ENCODE data around the gene MTHFD2L. TPM values are rescaled to one million over a fixed set of nuclear protein-coding genes. Genes with fewer than 3 reads are reported as not detected.
A peak's percentile ranks its signal among the peaks of the same experiment; 100 is the strongest.

The MTHFD2L gene
- total and polyA plus RNA-seq, 9 of the 15 experiments (the other 6 are each of a cell fraction or from before 2014, with no cell fraction given) = 10.0 to 39.0 (median 26.0) TPM

DNA sequence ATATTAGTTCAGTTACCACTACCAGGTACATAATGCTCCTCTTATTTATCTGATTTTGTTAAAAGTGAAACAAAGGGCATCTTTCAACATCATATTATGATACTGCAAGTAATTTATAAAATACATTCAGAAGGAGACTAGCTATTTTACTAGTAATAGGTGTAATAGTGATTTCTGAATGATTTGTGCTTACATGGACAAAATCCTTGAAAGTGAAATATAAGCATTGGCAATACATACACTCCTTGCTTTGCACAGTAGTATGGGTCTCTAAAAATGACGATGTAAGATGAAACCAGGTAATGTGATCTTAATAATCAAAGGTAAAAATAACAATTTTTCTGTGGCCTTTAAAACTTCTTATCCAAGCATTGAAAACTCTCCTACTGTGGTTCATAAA lies 17.5 kb downstream of the MTHFD2L start:
- no peak for ATAC-seq
- ChIA-PET CTCF (ENCODE audit: low intra/inter-chr PET ratio) (no interaction called here), POLR2A (interaction anchor here (1.1 to 1.5 kb wide), 2 partner anchors 9 to 23 kb away, joined by 3 to 6 read pairs; no protein-coding TSS in a partner anchor)
- 68% methylated on average over 1 of the region's 1 CpG for WGBS (ENCODE audit: insufficient coverage, low coverage, missing lambda C conversion rate)
- Histone ChIP-seq H3K27me3 (ENCODE audit: control insufficient read depth in 2 of 2, insufficient read depth in 2 of 2, low read length in 2 of 2) (no peaks in the 10 kb centered on the region), H3K9me1 (ENCODE audit: control insufficient read depth, insufficient read depth, low read length) (no peaks in the 10 kb centered on the region), H3K9ac (ENCODE audit: insufficient read depth in 1 of 2, low read depth in 2 of 2, low read length in 2 of 2) (no peak overlapping the region), H3K9me3 (replicated peaks; ENCODE audit: control insufficient read depth, insufficient read depth, low read depth, low read length) (no peaks in the 10 kb centered on the region), H3K79me2 (ENCODE audit: control insufficient read depth, insufficient read depth, low read length) (no peaks in the 10 kb centered on the region), H2AFZ (ENCODE audit: low read depth, low read length) (no peak overlapping the region), H3K36me3 (ENCODE audit: control insufficient read depth, insufficient read depth, low read length) (peaks cover 4% of the 10 kb centered on the region; the same call in 1 of the 3 replicates), H3K27ac (ENCODE audit: extremely low read depth, low read depth, low read length) (no peak overlapping the region), H3K4me3 (no peak overlapping the region), H3K4me1 (replicated peaks in 1 of 2; ENCODE audit: control insufficient read depth in 2 of 2, insufficient read depth in 2 of 2, low read length in 2 of 2) (peaks cover 4 to 12% of the 10 kb centered on the region in 2 experiments; a peak in 2 of 5 replicates), H3K4me2 (ENCODE audit: insufficient read depth, low read length) (no peak overlapping the region), H4K20me1 (replicated peaks; ENCODE audit: control insufficient read depth, insufficient read depth, low read length) (no peaks in the 10 kb centered on the region)
- no peak for DNase-seq (ENCODE audit: extremely low read depth in 1 of 4, low spot score in 3 of 4)
- TF ChIP-seq ZNF316 (IDR thresholded peaks at IDR 0.05) (peak; percentile 59), BHLHE40 (IDR thresholded peaks at IDR 0.05; ENCODE audit: low read length) (no peak), C11orf30 (IDR thresholded peaks at IDR 0.05; ENCODE audit: low read depth) (peak; percentile 10; the same call in 1 of the 2 replicates)
- in situ Hi-C loops (cut with MboI) = no loop called here
- intact Hi-C loops (cut with micrococcal nuclease) = no loop called here
- no peak for FAIRE-seq
- BruUV-seq (replicated peaks) = no TSS peak

GRCh38 chr4:74178798-74179197 lies 20.9 kb downstream of the MTHFD2L start:
- Histone ChIP-seq H3K9ac (ENCODE audit: insufficient read depth in 1 of 2, low read depth in 2 of 2, low read length in 2 of 2) (no peak overlapping the region), H3K27ac (ENCODE audit: extremely low read depth, low read depth, low read length) (no peak overlapping the region), H3K79me2 (ENCODE audit: control insufficient read depth, insufficient read depth, low read length) (no peaks in the 10 kb centered on the region), H4K20me1 (replicated peaks; ENCODE audit: control insufficient read depth, insufficient read depth, low read length) (no peaks in the 10 kb centered on the region), H3K9me3 (replicated peaks; ENCODE audit: control insufficient read depth, insufficient read depth, low read depth, low read length) (no peaks in the 10 kb centered on the region), H3K9me1 (ENCODE audit: control insufficient read depth, insufficient read depth, low read length) (no peaks in the 10 kb centered on the region), H3K4me3 (no peak overlapping the region), H3K27me3 (ENCODE audit: control insufficient read depth in 2 of 2, insufficient read depth in 2 of 2, low read length in 2 of 2) (no peaks in the 10 kb centered on the region), H3K36me3 (ENCODE audit: control insufficient read depth, insufficient read depth, low read length) (peaks cover 4% of the 10 kb centered on the region; the same call in 1 of the 3 replicates), H2AFZ (ENCODE audit: low read depth, low read length) (no peak overlapping the region), H3K4me1 (replicated peaks in 1 of 2; ENCODE audit: control insufficient read depth in 2 of 2, insufficient read depth in 2 of 2, low read length in 2 of 2) (peaks cover 4 to 9% of the 10 kb centered on the region in 2 experiments; a peak in 2 of 5 replicates), H3K4me2 (ENCODE audit: insufficient read depth, low read length) (no peak overlapping the region)
- ChIA-PET POLR2A (no interaction called here), CTCF (ENCODE audit: low intra/inter-chr PET ratio) (no interaction called here)
- in situ Hi-C loops (cut with MboI) = no loop called here
- 67% methylated on average over 3 of the region's 3 CpGs for WGBS (ENCODE audit: insufficient coverage, low coverage, missing lambda C conversion rate)
- no peak for FAIRE-seq
- intact Hi-C loops (cut with micrococcal nuclease) = no loop called here
- DNase-seq (ENCODE audit: extremely low read depth in 1 of 4, low spot score in 3 of 4) = no peak
- BruUV-seq (replicated peaks) = no TSS peak
- no peak for ATAC-seq
- TF ChIP-seq THAP12 (CRISPR knock-in tag; IDR thresholded peaks at IDR 0.05) = no peak
- no peak for TF ChIP-seq NCOR1 (IDR thresholded peaks at IDR 0.05)
- no peak for TF ChIP-seq NKRF (IDR thresholded peaks at IDR 0.05; ENCODE audit: borderline replicate concordance)
- TF ChIP-seq, protein P1, sequence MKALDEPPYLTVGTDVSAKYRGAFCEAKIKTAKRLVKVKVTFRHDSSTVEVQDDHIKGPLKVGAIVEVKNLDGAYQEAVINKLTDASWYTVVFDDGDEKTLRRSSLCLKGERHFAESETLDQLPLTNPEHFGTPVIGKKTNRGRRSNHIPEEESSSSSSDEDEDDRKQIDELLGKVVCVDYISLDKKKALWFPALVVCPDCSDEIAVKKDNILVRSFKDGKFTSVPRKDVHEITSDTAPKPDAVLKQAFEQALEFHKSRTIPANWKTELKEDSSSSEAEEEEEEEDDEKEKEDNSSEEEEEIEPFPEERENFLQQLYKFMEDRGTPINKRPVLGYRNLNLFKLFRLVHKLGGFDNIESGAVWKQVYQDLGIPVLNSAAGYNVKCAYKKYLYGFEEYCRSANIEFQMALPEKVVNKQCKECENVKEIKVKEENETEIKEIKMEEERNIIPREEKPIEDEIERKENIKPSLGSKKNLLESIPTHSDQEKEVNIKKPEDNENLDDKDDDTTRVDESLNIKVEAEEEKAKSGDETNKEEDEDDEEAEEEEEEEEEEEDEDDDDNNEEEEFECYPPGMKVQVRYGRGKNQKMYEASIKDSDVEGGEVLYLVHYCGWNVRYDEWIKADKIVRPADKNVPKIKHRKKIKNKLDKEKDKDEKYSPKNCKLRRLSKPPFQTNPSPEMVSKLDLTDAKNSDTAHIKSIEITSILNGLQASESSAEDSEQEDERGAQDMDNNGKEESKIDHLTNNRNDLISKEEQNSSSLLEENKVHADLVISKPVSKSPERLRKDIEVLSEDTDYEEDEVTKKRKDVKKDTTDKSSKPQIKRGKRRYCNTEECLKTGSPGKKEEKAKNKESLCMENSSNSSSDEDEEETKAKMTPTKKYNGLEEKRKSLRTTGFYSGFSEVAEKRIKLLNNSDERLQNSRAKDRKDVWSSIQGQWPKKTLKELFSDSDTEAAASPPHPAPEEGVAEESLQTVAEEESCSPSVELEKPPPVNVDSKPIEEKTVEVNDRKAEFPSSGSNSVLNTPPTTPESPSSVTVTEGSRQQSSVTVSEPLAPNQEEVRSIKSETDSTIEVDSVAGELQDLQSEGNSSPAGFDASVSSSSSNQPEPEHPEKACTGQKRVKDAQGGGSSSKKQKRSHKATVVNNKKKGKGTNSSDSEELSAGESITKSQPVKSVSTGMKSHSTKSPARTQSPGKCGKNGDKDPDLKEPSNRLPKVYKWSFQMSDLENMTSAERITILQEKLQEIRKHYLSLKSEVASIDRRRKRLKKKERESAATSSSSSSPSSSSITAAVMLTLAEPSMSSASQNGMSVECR (CRISPR knock-in tag; IDR thresholded peaks at IDR 0.05) = no peak
- TF ChIP-seq RNF2 (IDR thresholded peaks at IDR 0.05) = no peak

Data from K562 (cell line).